Vagina (tissue), 2 donors: ENCODE data around the gene ARFGAP3.
"Not testable (repeated sequence)": the region's sequence is repeated elsewhere in the genome, so short reads cannot be mapped to it uniquely, and the experiment has no call there.

Experiments
- CTCF ChIP-seq, 3 experiments: fragments of 450-650 bp in 2 of 3; fragments of 200-600 bp in 1 of 3; sonication (generic) in 1 of 3; IDR thresholded peaks; one replicate each; pipeline ENCODE4 v1.5.1; 2017 to 2019; ENCODE audit warnings: antibody characterized with exemption in 3 of 3, mild to moderate bottlenecking in 2 of 3, moderate library complexity in 2 of 3
- POLR2A ChIP-seq, 2 donors: fragments of 450-650 bp; IDR thresholded peaks; one replicate each; pipeline ENCODE4 v1.6.1; 2017; ENCODE audit warnings: antibody characterized with exemption in 2 of 2, mild to moderate bottlenecking in 2 of 2, moderate library complexity in 2 of 2
- POLR2AphosphoS5 ChIP-seq, 2 donors: sonication (generic); formaldehyde crosslinking; IDR thresholded peaks; one replicate each; pipeline ENCODE4 v1.9.0; 2017; ENCODE audit warnings: antibody characterized with exemption in 2 of 2, mild to moderate bottlenecking in 2 of 2, low read depth in 1 of 2; ENCODE audit not compliant: insufficient read depth in 1 of 2

- not testable (repeated sequence) for TF ChIP-seq CTCF (IDR thresholded peaks at IDR 0.05); POLR2AphosphoS5 (IDR thresholded peaks at IDR 0.05; ENCODE audit: insufficient read depth in 1 of 2, low read depth in 1 of 2); POLR2A (IDR thresholded peaks at IDR 0.05)
Observed at GRCh38 chr22:42755553-42755952, 101.5 kb downstream of the ARFGAP3 start.
